Fibroblast of lung (primary cell): ENCODE results near the gene CORO2A. TPM values are rescaled to one million over a fixed set of nuclear protein-coding genes. Genes with fewer than 3 reads are reported as not detected.
"Not testable (repeated sequence)": the region's sequence is repeated elsewhere in the genome, so short reads cannot be mapped to it uniquely, and the experiment has no call there.

Experiments used
- DNase-seq, 2 donors: peaks; one replicate each; pipeline versions ENCODE4 v3.0.0 to v3.0.0-alpha.2; 2010; ENCODE audit warnings: low read depth in 2 of 2
- H2AFZ ChIP-seq: 2 replicates; pipeline ENCODE4 v1.5.1; 2012; ENCODE audit warnings: low read length, control low read depth, inconsistent platforms
- H3K27ac ChIP-seq: 2 replicates; pipeline ENCODE4 v1.5.1; 2011; ENCODE audit warnings: low read length, control low read depth; ENCODE audit not compliant: insufficient read depth
- H3K27me3 ChIP-seq: 2 replicates; pipeline ENCODE4 v1.5.1; 2011; ENCODE audit warnings: mild to moderate bottlenecking, low read length; ENCODE audit not compliant: control insufficient read depth, insufficient read depth
- H3K36me3 ChIP-seq: 2 replicates; pipeline ENCODE4 v1.5.1; 2011; ENCODE audit warnings: low read length; ENCODE audit not compliant: control insufficient read depth, insufficient read depth
- H3K4me1 ChIP-seq: 2 replicates; pipeline ENCODE4 v1.5.1; 2011; ENCODE audit warnings: low read length; ENCODE audit not compliant: control insufficient read depth, insufficient read depth; ENCODE audit errors: extremely low read depth
- H3K4me2 ChIP-seq: 2 replicates; pipeline ENCODE4 v1.5.1; 2011; ENCODE audit warnings: low read length, control low read depth; ENCODE audit not compliant: insufficient read depth; ENCODE audit errors: extremely low read depth
- H3K4me3 ChIP-seq, 4 experiments: fragments of 200-600 bp in 1 of 4; sonication (generic) in 1 of 4; replicated peaks in 1 of 4; 2 replicates each; pipeline ENCODE4 v1.5.1; 2011 to 2016; ENCODE audit warnings: low read length in 4 of 4, low read depth in 3 of 4, mild to moderate bottlenecking in 3 of 4, control low read depth in 2 of 4, inconsistent platforms in 1 of 4, mixed read lengths in 1 of 4; ENCODE audit not compliant: insufficient read depth in 1 of 4; ENCODE audit errors: control extremely low read depth in 1 of 4
- H3K79me2 ChIP-seq: 2 replicates; pipeline ENCODE4 v1.5.1; 2012; ENCODE audit warnings: mild to moderate bottlenecking, low read length, inconsistent platforms; ENCODE audit not compliant: control insufficient read depth, insufficient read depth
- H3K9ac ChIP-seq: 2 replicates; pipeline ENCODE4 v1.5.1; 2011; ENCODE audit warnings: mild to moderate bottlenecking, low read length, control low read depth; ENCODE audit not compliant: insufficient read depth
- H3K9me3 ChIP-seq: 2 replicates; pipeline ENCODE4 v1.5.1; 2012; ENCODE audit warnings: low read depth, low read length; ENCODE audit not compliant: control insufficient read depth, insufficient read depth
- H4K20me1 ChIP-seq: 2 replicates; pipeline ENCODE4 v1.5.1; 2011; ENCODE audit warnings: low read length; ENCODE audit not compliant: control insufficient read depth, insufficient read depth; ENCODE audit errors: extremely low read depth
- EZH2 ChIP-seq: IDR thresholded peaks from 2 replicates; pipeline ENCODE4 v1.5.1; 2012; ENCODE audit warnings: low read length, control low read depth, mild to moderate bottlenecking; ENCODE audit errors: missing control alignments
- polyA plus RNA-seq, 2 donors: library from polyadenylated mRNA; depleted of rRNA in 1 of 2; stranded (reverse) in 1 of 2; unstranded in 1 of 2; fragments of >200 nt; gene quantifications; 2 replicates each; pipeline ENCODE4 v1.2.1, GENCODE V29; 2011 to 2012; ENCODE audit warnings: missing spikeins in 1 of 2
- total RNA-seq: library from RNA; depleted of rRNA; stranded (reverse); fragments of >200 nt; gene quantifications from 2 replicates; pipeline ENCODE4 v1.2.1, GENCODE V29; 2014
- TF ChIP-seq, protein P1 (sequence below), 2 donors: IDR thresholded peaks in 1 of 2; conservative IDR thresholded peaks in 1 of 2; 1 replicate in 1 of 2; 2 replicates in 1 of 2; pipeline ENCODE4 v1.5.1; 2011 to 2012; ENCODE audit warnings: low read length in 2 of 2, control low read depth in 1 of 2, inconsistent platforms in 1 of 2, low read depth in 1 of 2, mild to moderate bottlenecking in 1 of 2

Gene CORO2A
- total and polyA plus RNA-seq, 2 donors (not counting 1 experiment from before 2014, with no cell fraction given) = 0.11 to 0.50 TPM

DNA sequence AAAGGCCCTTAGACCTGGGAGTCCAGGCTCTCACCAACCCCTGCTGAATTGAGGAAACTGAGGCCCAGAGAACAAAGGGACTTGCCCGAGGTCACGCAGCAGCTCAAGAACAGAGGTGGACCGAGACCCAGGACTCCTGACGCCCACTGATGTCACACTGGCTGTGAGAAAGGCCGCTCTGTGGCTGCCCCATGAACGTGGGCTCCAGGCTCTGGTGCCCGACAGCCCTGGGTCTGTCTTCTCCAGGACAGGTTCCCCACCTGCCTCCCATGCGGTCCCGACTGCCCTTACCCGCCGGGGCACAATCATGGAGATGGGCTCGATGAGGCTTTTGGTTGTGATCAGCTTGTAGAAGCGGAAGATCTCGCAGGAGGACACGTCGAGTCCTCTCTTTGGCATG lies 64.1 kb downstream of the CORO2A start:
- Histone ChIP-seq H3K4me2 (no peak overlapping the region), H3K27me3 (peaks cover 12% of the 10 kb centered on the region), H3K9me3 (no peaks in the 10 kb centered on the region), H3K4me3 (no peak overlapping the region), H3K79me2 (no peaks in the 10 kb centered on the region), H3K36me3 (no peaks in the 10 kb centered on the region), H4K20me1 (no peaks in the 10 kb centered on the region), H3K27ac (no peak overlapping the region), H2AFZ (no peak overlapping the region), H3K4me1 (no peaks in the 10 kb centered on the region), H3K9ac (no peak overlapping the region)
- no peak for DNase-seq
- TF ChIP-seq, protein P1, sequence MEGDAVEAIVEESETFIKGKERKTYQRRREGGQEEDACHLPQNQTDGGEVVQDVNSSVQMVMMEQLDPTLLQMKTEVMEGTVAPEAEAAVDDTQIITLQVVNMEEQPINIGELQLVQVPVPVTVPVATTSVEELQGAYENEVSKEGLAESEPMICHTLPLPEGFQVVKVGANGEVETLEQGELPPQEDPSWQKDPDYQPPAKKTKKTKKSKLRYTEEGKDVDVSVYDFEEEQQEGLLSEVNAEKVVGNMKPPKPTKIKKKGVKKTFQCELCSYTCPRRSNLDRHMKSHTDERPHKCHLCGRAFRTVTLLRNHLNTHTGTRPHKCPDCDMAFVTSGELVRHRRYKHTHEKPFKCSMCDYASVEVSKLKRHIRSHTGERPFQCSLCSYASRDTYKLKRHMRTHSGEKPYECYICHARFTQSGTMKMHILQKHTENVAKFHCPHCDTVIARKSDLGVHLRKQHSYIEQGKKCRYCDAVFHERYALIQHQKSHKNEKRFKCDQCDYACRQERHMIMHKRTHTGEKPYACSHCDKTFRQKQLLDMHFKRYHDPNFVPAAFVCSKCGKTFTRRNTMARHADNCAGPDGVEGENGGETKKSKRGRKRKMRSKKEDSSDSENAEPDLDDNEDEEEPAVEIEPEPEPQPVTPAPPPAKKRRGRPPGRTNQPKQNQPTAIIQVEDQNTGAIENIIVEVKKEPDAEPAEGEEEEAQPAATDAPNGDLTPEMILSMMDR (conservative IDR thresholded peaks at IDR 0.05 in 1 of 2, IDR thresholded peaks at IDR 0.05 in 1 of 2; ENCODE audit: low read depth in 1 of 2, low read length in 2 of 2) = no peak
- TF ChIP-seq EZH2 = no peak

DNA sequence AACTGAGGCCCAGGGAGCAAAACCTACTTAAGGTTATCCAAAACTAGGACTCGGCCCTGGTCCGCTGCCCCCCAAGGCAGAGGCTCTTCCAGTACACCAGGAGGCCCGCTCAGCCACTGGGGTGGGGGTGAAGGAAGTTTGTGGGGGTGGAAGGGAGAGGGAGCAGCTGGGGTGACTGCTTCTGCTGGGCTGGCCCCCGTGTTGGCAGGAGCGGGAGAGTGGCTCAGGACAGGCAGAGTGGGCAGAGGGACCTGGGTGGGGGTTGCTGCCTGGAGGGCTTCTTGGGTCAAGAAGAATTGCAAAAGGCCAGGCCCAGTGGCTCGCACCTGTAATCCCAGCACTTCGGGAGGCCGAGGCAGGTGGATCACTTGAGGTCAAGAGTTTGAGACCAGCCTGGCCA lies 65.2 kb downstream of the CORO2A start:
- Histone ChIP-seq H3K27me3 (peaks cover 6% of the 10 kb centered on the region), H3K4me3 (no peak overlapping the region), H4K20me1 (no peaks in the 10 kb centered on the region), H3K36me3 (no peaks in the 10 kb centered on the region), H3K9ac (no peak overlapping the region), H3K27ac (no peak overlapping the region), H3K4me2 (no peak overlapping the region), H3K4me1 (no peaks in the 10 kb centered on the region), H3K9me3 (no peaks in the 10 kb centered on the region), H2AFZ (no peak overlapping the region), H3K79me2 (no peaks in the 10 kb centered on the region)
- no peak for TF ChIP-seq EZH2
- TF ChIP-seq, protein P1 (conservative IDR thresholded peaks at IDR 0.05 in 1 of 2, IDR thresholded peaks at IDR 0.05 in 1 of 2; ENCODE audit: low read depth in 1 of 2, low read length in 2 of 2) = no peak
- DNase-seq = no peak

DNA sequence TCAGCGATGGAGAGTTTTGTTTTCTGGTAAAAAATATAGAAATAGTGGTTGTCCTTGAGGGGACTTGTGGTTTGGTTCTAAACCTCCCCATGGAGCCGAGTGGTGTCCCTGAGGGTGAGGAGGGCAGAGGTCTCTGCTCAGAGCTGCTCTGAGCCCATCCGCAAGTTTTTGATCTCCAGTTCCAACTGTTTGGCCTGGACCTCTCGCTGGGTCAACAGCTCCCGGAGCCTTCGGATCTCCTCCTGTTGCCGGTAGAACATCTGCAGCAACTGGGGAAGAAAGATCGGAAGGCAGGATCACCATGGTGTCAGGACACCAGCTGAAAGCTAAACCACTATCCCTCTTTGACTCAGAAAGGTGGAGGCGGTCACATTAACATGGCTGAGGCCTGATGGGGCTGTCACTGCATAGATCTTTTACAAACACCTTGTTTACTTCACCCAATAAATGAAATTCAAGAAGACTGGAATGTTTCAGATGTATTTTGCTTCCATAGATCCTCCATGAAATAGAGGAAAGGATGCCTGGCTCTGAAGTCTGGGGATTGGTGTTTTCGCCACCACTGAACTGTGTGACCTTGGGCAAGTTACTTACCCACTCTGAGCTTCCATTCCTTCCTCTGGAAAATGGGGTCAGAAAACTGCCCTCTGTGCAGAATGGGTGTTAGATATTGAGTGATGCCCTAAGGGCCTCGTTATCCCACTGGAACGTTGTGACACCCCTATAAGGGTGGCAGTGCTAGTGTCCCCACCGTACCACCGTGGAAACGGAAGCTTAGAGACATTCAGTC lies 67.6 kb downstream of the CORO2A start:
- Histone ChIP-seq H3K27me3 (no peaks in the 10 kb centered on the region), H4K20me1 (no peaks in the 10 kb centered on the region), H3K4me3 (no peak overlapping the region), H3K36me3 (no peaks in the 10 kb centered on the region), H2AFZ (no peak overlapping the region), H3K4me2 (no peak overlapping the region), H3K9ac (no peak overlapping the region), H3K27ac (no peak overlapping the region), H3K9me3 (no peaks in the 10 kb centered on the region), H3K79me2 (no peaks in the 10 kb centered on the region), H3K4me1 (no peaks in the 10 kb centered on the region)
- DNase-seq = no peak
- TF ChIP-seq, protein P1 (conservative IDR thresholded peaks at IDR 0.05 in 1 of 2, IDR thresholded peaks at IDR 0.05 in 1 of 2; ENCODE audit: low read depth in 1 of 2, low read length in 2 of 2) = no peak
- no peak for TF ChIP-seq EZH2

DNA sequence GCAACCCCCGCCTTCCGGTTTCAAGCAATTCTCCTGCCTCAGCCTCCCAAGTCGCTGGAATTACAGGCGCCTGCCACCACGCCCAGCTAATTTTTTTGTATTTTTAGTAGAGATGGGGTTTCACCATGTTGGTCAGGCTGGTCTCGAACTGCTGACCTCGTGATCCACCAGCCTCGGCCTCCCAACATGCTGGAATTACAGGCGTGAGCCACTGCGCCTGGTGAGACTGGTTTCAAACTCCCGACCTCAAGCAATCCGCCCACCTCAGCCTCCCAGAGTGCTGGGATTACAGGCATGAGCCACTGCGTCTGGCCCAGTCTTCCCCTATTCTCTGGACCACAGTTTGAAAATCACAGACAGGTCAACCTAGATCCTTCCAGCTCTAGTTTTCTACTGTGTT lies 68.3 kb downstream of the CORO2A start:
- not testable (repeated sequence) for DNase-seq, H4K20me1 ChIP-seq, H3K27me3 ChIP-seq, H3K79me2 ChIP-seq, H3K27ac ChIP-seq, H3K36me3 ChIP-seq, H3K4me3 ChIP-seq, H3K9me3 ChIP-seq, H3K4me1 ChIP-seq, H3K4me2 ChIP-seq, H2AFZ ChIP-seq, H3K9ac ChIP-seq
